RWPE1 (cell line): ENCODE measurements around the gene ESRRG.
A peak's percentile ranks its signal among the peaks of the same experiment; 100 is the strongest.

Experiments used
- CTCF ChIA-PET: fragments of 350-600 bp; sonication (Branson Sonifier 250); formaldehyde crosslinking; extraction: SDS; loops from one replicate; lab custom pipeline; 2021; lab: Yijun Ruan, JAX
- POLR2A ChIA-PET: fragments of 400-600 bp; formaldehyde crosslinking; extraction: SDS; loops from one replicate; lab custom pipeline; 2020; ENCODE audit warnings: antibody characterized with exemption; ENCODE audit not compliant: low non-redundant PET; lab: Yijun Ruan, JAX
- DNase-seq: peaks from one replicate; pipeline ENCODE4 v3.0.0; 2012; ENCODE audit warnings: low spot score
- H3K27ac ChIP-seq: fragments of 450-650 bp; 2 replicates; pipeline ENCODE4 v1.5.1; 2017
- CTCF ChIP-seq: fragments of 450-650 bp; conservative IDR thresholded peaks from 2 replicates; pipeline ENCODE4 v1.5.1; 2017; ENCODE audit warnings: low read depth, mild to moderate bottlenecking

ESRRG gene

GRCh38 chr1:216723274-216723780 lies at the start of gene ESRRG:
Gene ESRRG, minus strand, starts transcription at chr1:216723429. Its CDS starts 130 bp downstream, at chr1:216723299.
- DNase-seq: peak; percentile 5
- no peak for TF ChIP-seq CTCF
- H3K27ac ChIP-seq: no peak within 1 kb of the TSS
- POLR2A ChIA-PET: no interaction called here
- CTCF ChIA-PET: interaction anchor here (0.6 kb wide), 1 partner anchor 120 kb away, joined by 3 read pairs; no protein-coding TSS in a partner anchor

DNA sequence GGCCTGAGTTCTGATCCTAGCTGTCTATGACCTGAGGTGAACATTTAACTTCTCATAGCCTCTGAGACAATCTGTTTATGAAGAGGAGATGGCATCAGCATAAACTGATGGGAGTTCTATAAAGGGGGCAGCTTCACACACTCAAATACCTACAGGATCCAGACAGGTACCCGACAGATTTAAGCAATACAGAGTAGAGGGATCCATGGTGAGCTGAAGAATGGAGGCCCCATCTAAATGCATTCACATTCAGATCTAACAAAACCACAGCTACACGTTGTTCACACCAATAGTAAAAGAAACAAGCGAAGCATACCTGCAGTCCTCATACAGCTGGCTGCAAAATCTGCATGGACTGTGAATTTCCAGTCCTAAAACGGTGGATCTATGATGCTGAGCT lies 48.7 kb upstream of the ESRRG start:
- ChIA-PET POLR2A (no interaction called here), CTCF (no interaction called here)
- H3K27ac ChIP-seq: no peak overlapping the region
- TF ChIP-seq CTCF: no peak
- no peak for DNase-seq

GRCh38 chr1:216766633-216767327 lies 43.6 kb upstream of the ESRRG start:
- TF ChIP-seq CTCF: no peak
- no peak overlapping the region for H3K27ac ChIP-seq
- DNase-seq: no peak
- ChIA-PET POLR2A (no interaction called here), CTCF (no interaction called here)

GRCh38 chr1:216765346-216766300 lies 42.4 kb upstream of the ESRRG start:
- ChIA-PET CTCF (interaction anchor here (0.5 kb wide), 1 partner anchor 1158 kb away, joined by 3 read pairs; no protein-coding TSS in a partner anchor), POLR2A (no interaction called here)
- TF ChIP-seq CTCF: no peak
- no peak overlapping the region for H3K27ac ChIP-seq
- no peak for DNase-seq

- CTCF ChIA-PET: no interaction called here
Measured at GRCh38 chr1:216758161-216758560, 34.9 kb upstream of the ESRRG start.

More at GRCh38 chr1:216758161-216758560, 34.9 kb upstream of the ESRRG start:
- DNase-seq: no peak
- no peak for TF ChIP-seq CTCF
- no peak overlapping the region for H3K27ac ChIP-seq
- POLR2A ChIA-PET: interaction anchor here (0.6 kb wide), 1 partner anchor 872 kb away, joined by 4 read pairs; the partner anchor contains the start of gene GPATCH2
